ENCODE results near the gene ACVR1B. TPM values are rescaled to one million over a fixed set of nuclear protein-coding genes. Genes with fewer than 3 reads are reported as not detected.

The ACVR1B gene
- polyA plus RNA-seq, 4 donors: 11.6 to 75.8 (median 21.4) TPM

DNA sequence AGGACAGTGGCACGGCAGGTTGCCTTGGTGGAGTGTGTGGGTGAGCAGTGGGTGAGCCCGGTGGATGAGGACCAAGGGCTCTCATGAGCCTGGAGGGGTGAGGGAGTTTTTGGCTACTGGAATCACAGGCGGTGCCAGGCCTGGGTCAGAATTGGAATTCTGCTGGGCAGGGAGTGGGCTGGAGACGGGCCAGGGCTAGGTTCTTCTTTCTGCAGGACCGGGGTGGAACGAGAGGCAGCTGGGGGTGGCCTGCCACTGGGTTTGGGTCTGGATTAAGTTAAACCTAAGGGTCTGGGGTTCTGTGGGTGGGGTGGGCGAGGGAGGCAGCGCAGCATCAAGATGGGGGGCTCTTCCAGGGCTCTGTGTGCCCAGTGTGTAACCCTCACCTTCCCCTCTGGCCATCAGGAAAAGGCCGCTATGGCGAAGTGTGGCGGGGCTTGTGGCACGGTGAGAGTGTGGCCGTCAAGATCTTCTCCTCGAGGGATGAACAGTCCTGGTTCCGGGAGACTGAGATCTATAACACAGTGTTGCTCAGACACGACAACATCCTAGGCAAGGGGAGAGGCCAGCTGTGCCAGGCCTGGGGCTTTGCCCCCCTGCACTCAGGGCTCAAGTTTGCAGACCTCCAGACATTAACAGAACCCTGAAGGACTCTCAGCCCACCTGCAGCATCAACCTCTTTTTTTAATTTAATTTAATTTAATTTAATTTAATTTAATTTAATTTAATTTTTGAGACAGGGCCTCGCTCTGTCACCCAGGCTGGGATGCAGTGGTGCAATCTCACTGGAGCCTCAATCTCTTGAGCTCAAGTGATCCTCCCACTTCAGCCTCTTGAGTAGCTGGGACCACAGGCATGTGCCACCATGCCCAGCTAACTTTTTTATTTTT is 37.2 kb upstream of the ACVR1B start:
- FAIRE-seq: no peak

DNA sequence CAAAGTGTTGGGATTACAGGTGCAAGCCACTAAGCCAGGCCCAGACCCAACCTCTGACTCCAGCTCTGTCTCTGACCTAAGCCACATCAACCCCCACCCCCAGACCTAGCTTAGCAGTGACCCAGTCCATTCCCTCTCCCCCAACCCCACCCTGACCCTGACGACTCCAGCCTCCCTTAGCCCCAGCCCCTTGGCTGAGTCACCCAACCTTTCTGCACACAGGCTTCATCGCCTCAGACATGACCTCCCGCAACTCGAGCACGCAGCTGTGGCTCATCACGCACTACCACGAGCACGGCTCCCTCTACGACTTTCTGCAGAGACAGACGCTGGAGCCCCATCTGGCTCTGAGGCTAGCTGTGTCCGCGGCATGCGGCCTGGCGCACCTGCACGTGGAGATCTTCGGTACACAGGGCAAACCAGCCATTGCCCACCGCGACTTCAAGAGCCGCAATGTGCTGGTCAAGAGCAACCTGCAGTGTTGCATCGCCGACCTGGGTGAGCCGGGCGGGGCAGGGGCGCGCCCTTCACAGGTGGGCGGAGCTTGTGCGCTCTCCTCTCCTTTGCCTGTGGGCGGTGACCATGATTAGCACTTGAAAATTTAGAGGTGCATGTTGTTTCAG is 36.4 kb upstream of the ACVR1B start:
- peaks cover 0 to 23% (median 6%) of the 10 kb centered on the region in 3 donors for H3K4me1 ChIP-seq (ENCODE audit: control insufficient read depth in 3 of 3, insufficient read depth in 2 of 3, low read depth in 1 of 3, low read length in 2 of 3)
- DNase-seq (no peak), FAIRE-seq (no peak)
- H3K9me3 ChIP-seq (ENCODE audit: control insufficient read depth in 2 of 2, insufficient read depth in 1 of 2, low read depth in 1 of 2, low read length in 1 of 2): no peaks in the 10 kb centered on the region
- H3K27ac ChIP-seq (ENCODE audit: low read depth in 1 of 3, low read length in 2 of 3): no peak overlapping the region
- H3K27me3 ChIP-seq (ENCODE audit: control insufficient read depth in 3 of 3, insufficient read depth in 3 of 3, low read length in 3 of 3): no peaks in the 10 kb centered on the region
- 53 to 75% (median 69%) methylated on average over 26 to 28 of the region's 28 CpGs for WGBS, 3 donors
- H3K36me3 ChIP-seq (ENCODE audit: control insufficient read depth in 3 of 3, insufficient read depth in 2 of 3, low read depth in 1 of 3, low read length in 3 of 3): peaks cover 0 to 38% (median 0%) of the 10 kb centered on the region in 3 donors
- H3K4me3 ChIP-seq (ENCODE audit: low read depth in 1 of 3, low read length in 3 of 3): no peak overlapping the region

More for the DNA sequence above, 37.2 kb upstream of the ACVR1B start:
- peaks cover 0 to 23% (median 6%) of the 10 kb centered on the region in 3 donors for H3K4me1 ChIP-seq (ENCODE audit: control insufficient read depth in 3 of 3, insufficient read depth in 2 of 3, low read depth in 1 of 3, low read length in 2 of 3)
- no peak overlapping the region for H3K4me3 ChIP-seq (ENCODE audit: low read depth in 1 of 3, low read length in 3 of 3)
- peaks cover 0 to 36% (median 0%) of the 10 kb centered on the region in 3 donors for H3K36me3 ChIP-seq (ENCODE audit: control insufficient read depth in 3 of 3, insufficient read depth in 2 of 3, low read depth in 1 of 3, low read length in 3 of 3)
- no peaks in the 10 kb centered on the region for H3K27me3 ChIP-seq (ENCODE audit: control insufficient read depth in 3 of 3, insufficient read depth in 3 of 3, low read length in 3 of 3)
- H3K9me3 ChIP-seq (ENCODE audit: control insufficient read depth in 2 of 2, insufficient read depth in 1 of 2, low read depth in 1 of 2, low read length in 1 of 2): no peaks in the 10 kb centered on the region
- WGBS, 3 donors: 82 to 91% (median 88%) methylated on average over 16 to 17 of the region's 17 CpGs
- DNase-seq: no peak
- no peak overlapping the region for H3K27ac ChIP-seq (ENCODE audit: low read depth in 1 of 3, low read length in 2 of 3)

DNA sequence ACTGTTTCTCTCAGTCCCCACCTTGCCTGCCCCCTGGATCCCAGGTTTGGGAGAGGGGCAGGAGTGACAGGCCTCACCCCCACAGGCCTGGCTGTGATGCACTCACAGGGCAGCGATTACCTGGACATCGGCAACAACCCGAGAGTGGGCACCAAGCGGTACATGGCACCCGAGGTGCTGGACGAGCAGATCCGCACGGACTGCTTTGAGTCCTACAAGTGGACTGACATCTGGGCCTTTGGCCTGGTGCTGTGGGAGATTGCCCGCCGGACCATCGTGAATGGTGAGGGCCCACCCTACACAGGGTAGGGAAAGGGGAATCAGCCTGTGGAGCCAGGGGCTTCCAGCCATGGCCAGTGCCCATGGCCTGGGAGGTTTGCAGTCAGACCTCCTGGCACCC is 35.5 kb upstream of the ACVR1B start:
- no peak for DNase-seq
- Histone ChIP-seq H3K4me1 (ENCODE audit: control insufficient read depth in 3 of 3, insufficient read depth in 2 of 3, low read depth in 1 of 3, low read length in 2 of 3) (peaks cover 0 to 21% (median 6%) of the 10 kb centered on the region in 3 donors), H3K4me3 (ENCODE audit: low read depth in 1 of 3, low read length in 3 of 3) (no peak overlapping the region), H3K27ac (ENCODE audit: low read depth in 1 of 3, low read length in 2 of 3) (no peak overlapping the region), H3K9me3 (ENCODE audit: control insufficient read depth in 2 of 2, insufficient read depth in 1 of 2, low read depth in 1 of 2, low read length in 1 of 2) (no peaks in the 10 kb centered on the region), H3K27me3 (ENCODE audit: control insufficient read depth in 3 of 3, insufficient read depth in 3 of 3, low read length in 3 of 3) (no peaks in the 10 kb centered on the region), H3K36me3 (ENCODE audit: control insufficient read depth in 3 of 3, insufficient read depth in 2 of 3, low read depth in 1 of 3, low read length in 3 of 3) (peaks cover 0 to 39% (median 0%) of the 10 kb centered on the region in 3 donors)
- FAIRE-seq: no peak
- 95% methylated on average over 11 of the region's 11 CpGs for WGBS, 3 donors

DNA sequence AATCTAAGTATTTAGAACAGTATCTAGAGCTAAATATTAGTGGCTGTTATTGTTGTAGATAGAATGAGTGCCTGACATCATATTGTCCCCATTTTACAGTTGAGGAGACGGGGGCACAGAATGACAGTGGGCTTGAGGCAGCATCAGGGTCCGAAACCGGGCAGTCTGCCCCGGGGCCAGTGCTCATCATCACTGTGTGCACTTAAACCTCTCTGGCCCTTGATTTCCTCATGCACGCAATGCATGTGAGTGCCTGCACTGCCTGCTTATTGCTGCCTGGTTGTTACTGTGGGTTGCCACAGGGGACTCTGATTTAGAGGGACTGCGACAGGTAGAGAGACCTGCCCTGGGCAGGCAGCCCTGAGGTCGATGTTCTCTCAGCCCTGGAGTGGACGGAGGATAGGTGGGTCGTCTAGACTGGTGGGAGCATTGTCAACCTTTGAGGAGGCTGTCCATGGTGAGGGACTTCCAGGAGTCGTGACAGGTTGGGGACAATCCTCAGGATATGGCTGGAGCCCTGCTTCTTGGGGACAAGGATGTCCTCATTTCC is 34.4 kb upstream of the ACVR1B start:
- DNase-seq: no peak
- no peak for FAIRE-seq
- Histone ChIP-seq H3K9me3 (ENCODE audit: control insufficient read depth in 2 of 2, insufficient read depth in 1 of 2, low read depth in 1 of 2, low read length in 1 of 2) (no peaks in the 10 kb centered on the region), H3K4me3 (ENCODE audit: low read depth in 1 of 3, low read length in 3 of 3) (no peak overlapping the region), H3K36me3 (ENCODE audit: control insufficient read depth in 3 of 3, insufficient read depth in 2 of 3, low read depth in 1 of 3, low read length in 3 of 3) (peaks cover 0 to 39% (median 0%) of the 10 kb centered on the region in 3 donors), H3K27ac (ENCODE audit: low read depth in 1 of 3, low read length in 2 of 3) (peak overlapping the region in 1 of 3 donors; percentile 45), H3K4me1 (ENCODE audit: control insufficient read depth in 3 of 3, insufficient read depth in 2 of 3, low read depth in 1 of 3, low read length in 2 of 3) (peaks cover 0 to 13% (median 3%) of the 10 kb centered on the region in 3 donors), H3K27me3 (ENCODE audit: control insufficient read depth in 3 of 3, insufficient read depth in 3 of 3, low read length in 3 of 3) (no peaks in the 10 kb centered on the region)
- WGBS, 3 donors: 76 to 86% (median 82%) methylated on average over 10 of the region's 10 CpGs

DNA sequence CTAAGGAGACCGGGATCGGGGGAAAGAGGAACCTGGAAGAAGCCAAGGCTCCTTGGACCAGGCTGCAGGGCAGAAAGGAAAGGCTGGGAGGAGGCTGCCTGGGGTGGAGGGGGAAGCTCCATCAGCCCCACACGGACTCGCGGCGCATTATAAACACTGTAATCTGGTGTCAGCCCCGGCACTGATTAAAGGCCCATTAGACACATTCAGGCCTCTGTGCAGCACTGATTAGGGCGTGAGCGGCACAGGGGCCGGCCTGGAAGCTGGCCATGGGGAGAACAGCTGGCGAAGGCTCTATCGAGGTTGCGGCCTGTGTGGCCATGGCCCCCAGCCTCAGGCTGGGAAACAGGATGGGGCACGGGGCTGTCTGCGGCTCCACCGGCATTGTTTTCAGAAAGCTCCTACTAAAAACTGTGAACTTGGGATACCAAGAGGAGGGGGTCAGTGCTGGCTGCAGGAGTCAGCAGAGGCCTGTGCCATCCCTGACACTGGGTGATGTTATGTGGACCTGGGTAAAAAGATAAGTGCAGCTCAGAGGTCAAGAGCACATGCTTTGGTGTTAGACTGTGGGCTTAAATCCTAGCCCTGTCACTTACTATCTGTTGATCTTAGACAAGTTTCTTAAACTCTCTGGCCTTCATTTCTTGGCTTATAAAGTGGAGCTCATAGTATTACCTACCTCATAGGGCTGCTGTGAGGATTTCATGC is 33.6 kb upstream of the ACVR1B start:
- H3K27me3 ChIP-seq (ENCODE audit: control insufficient read depth in 3 of 3, insufficient read depth in 3 of 3, low read length in 3 of 3): no peaks in the 10 kb centered on the region
- FAIRE-seq (no peak), DNase-seq (peak in 1 of 2 donors; percentile 21)
- 17 to 38% (median 30%) methylated on average over 16 of the region's 16 CpGs for WGBS, 3 donors
- no peak overlapping the region for H3K4me3 ChIP-seq (ENCODE audit: low read depth in 1 of 3, low read length in 3 of 3)
- H3K36me3 ChIP-seq (ENCODE audit: control insufficient read depth in 3 of 3, insufficient read depth in 2 of 3, low read depth in 1 of 3, low read length in 3 of 3): peaks cover 0 to 39% (median 0%) of the 10 kb centered on the region in 3 donors
- H3K27ac ChIP-seq (ENCODE audit: low read depth in 1 of 3, low read length in 2 of 3): peak overlapping the region in 1 of 3 donors; percentile 12
- H3K4me1 ChIP-seq (ENCODE audit: control insufficient read depth in 3 of 3, insufficient read depth in 2 of 3, low read depth in 1 of 3, low read length in 2 of 3): peaks cover under 1 to 17% (median 2%) of the 10 kb centered on the region in 3 donors
- H3K9me3 ChIP-seq (ENCODE audit: control insufficient read depth in 2 of 2, insufficient read depth in 1 of 2, low read depth in 1 of 2, low read length in 1 of 2): no peaks in the 10 kb centered on the region

DNA sequence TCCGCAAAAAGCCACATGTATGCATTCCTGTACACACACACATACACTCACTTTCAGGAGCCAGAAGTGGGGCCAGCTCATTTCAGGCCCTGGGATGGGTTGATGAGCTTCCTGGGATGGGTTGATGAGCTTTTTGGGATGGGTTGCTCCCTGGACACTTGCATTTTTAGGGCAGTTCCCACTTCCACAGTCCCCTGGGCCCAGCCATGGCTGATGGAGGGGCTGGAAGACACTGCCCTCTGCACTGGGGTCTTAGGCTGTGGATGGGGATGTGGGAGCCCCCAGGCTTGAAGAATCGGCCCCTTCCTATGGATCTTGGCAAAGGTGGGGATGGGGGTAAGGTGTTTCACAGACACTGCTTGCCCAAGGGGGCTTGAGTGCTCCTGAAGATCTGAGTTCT is 31.5 kb upstream of the ACVR1B start:
- no peaks in the 10 kb centered on the region for H3K27me3 ChIP-seq (ENCODE audit: control insufficient read depth in 3 of 3, insufficient read depth in 3 of 3, low read length in 3 of 3)
- peaks cover 0 to 35% (median 0%) of the 10 kb centered on the region in 3 donors for H3K36me3 ChIP-seq (ENCODE audit: control insufficient read depth in 3 of 3, insufficient read depth in 2 of 3, low read depth in 1 of 3, low read length in 3 of 3)
- peaks cover 2 to 28% (median 2%) of the 10 kb centered on the region in 3 donors for H3K4me1 ChIP-seq (ENCODE audit: control insufficient read depth in 3 of 3, insufficient read depth in 2 of 3, low read depth in 1 of 3, low read length in 2 of 3)
- no peak for FAIRE-seq
- H3K27ac ChIP-seq (ENCODE audit: low read depth in 1 of 3, low read length in 2 of 3): no peak overlapping the region
- DNase-seq: no peak
- WGBS, 3 donors: 85 to 96% (median 88%) methylated on average over 2 of the region's 2 CpGs
- H3K4me3 ChIP-seq (ENCODE audit: low read depth in 1 of 3, low read length in 3 of 3): no peak overlapping the region
- H3K9me3 ChIP-seq (ENCODE audit: control insufficient read depth in 2 of 2, insufficient read depth in 1 of 2, low read depth in 1 of 2, low read length in 1 of 2): no peaks in the 10 kb centered on the region

DNA sequence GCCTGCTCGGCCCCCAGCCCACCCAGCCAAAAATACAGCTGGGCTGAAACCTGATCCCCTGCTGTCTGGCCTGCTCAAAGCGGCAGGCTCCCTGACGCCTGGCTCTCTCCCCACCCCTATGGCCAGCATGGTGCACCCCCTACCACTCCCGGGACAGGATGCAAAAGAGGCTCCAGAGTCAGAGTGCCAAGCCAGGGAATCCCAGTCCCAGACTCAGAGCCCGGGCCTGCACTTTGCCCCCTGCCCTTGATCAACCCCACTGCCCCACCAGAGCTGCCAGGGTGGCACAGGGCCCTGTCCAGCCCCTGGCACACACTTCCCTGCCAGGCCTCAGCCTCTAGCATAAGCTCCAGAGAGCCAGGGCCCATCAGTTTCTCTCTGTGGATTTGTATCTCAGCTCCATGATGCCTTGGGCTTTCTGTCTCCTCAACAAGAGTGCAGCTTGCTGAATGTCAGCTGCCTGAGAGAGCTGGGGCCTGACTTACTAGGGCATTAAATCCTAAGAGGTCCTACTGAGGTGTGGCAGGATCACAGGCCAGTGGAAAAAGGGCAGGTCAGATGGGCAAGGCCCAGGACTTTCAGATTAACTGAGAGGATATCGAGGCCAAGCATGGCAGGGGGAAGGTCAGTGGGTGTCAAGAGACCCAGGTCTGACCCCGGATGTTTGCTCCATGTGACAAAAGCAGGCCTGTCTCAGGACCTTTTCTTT is 30.3 kb upstream of the ACVR1B start:
- 57 to 68% (median 67%) methylated on average over 7 of the region's 7 CpGs for WGBS, 3 donors
- Histone ChIP-seq H3K27me3 (ENCODE audit: control insufficient read depth in 3 of 3, insufficient read depth in 3 of 3, low read length in 3 of 3) (no peaks in the 10 kb centered on the region), H3K9me3 (ENCODE audit: control insufficient read depth in 2 of 2, insufficient read depth in 1 of 2, low read depth in 1 of 2, low read length in 1 of 2) (no peaks in the 10 kb centered on the region), H3K4me3 (ENCODE audit: low read depth in 1 of 3, low read length in 3 of 3) (no peak overlapping the region), H3K27ac (ENCODE audit: low read depth in 1 of 3, low read length in 2 of 3) (peak overlapping the region in 1 of 3 donors; percentile 5), H3K36me3 (ENCODE audit: control insufficient read depth in 3 of 3, insufficient read depth in 2 of 3, low read depth in 1 of 3, low read length in 3 of 3) (peaks cover 0 to 24% (median 0%) of the 10 kb centered on the region in 3 donors), H3K4me1 (ENCODE audit: control insufficient read depth in 3 of 3, insufficient read depth in 2 of 3, low read depth in 1 of 3, low read length in 2 of 3) (peaks cover 2 to 37% (median 2%) of the 10 kb centered on the region in 3 donors)
- DNase-seq: no peak
- no peak for FAIRE-seq

Data from small intestine (tissue), 7 donors.